Activated B cell treated with CpG ODN at 0.5 μM for 24 hours (primary cell): Measurements from ENCODE around the gene PTGS1. TPM values are rescaled to one million over a fixed set of nuclear protein-coding genes. Genes with fewer than 3 reads are reported as not detected.

ENCODE experiments used
- ATAC-seq: fragments of 200-7000 bp; cut with Tn5 transposase; one replicate; pipeline ENCODE4 v1.10.0; 2021; ENCODE audit warnings: low read depth, mild to moderate bottlenecking, moderate library complexity
- CTCF ChIA-PET: fragments of 350-600 bp; sonication (Branson Sonifier 250); formaldehyde crosslinking; loops from one replicate; lab custom pipeline; 2021; ENCODE audit warnings: antibody characterized with exemption; lab: Charles Lee
- POLR2A ChIA-PET: fragments of 350-600 bp; sonication (Branson Sonifier 250); formaldehyde crosslinking; loops from one replicate; lab custom pipeline; 2021; ENCODE audit warnings: antibody characterized with exemption; lab: Charles Lee
- DNase-seq: peaks from one replicate; pipeline ENCODE4 v3.0.0; 2022
- H3K27ac Mint-ChIP-seq: one replicate; pipeline ENCODE4 v1.8.0; 2020; ENCODE audit warnings: mixed read lengths
- H3K27me3 Mint-ChIP-seq: one replicate; pipeline ENCODE4 v1.8.0; 2021; ENCODE audit warnings: mixed read lengths
- H3K36me3 Mint-ChIP-seq: one replicate; pipeline ENCODE4 v1.8.0; 2021; ENCODE audit warnings: low read depth, mixed read lengths
- H3K4me1 Mint-ChIP-seq: one replicate; pipeline ENCODE4 v1.8.0; 2021; ENCODE audit warnings: mixed read lengths
- H3K4me3 Mint-ChIP-seq: one replicate; pipeline ENCODE4 v1.8.0; 2020; ENCODE audit warnings: mild to moderate bottlenecking, mixed read lengths
- H3K9me3 Mint-ChIP-seq: one replicate; pipeline ENCODE4 v1.8.0; 2020; ENCODE audit warnings: mixed read lengths
- intact Hi-C: fragments of 100-400 bp; cut with micrococcal nuclease; formaldehyde crosslinking; loops from one replicate; pipeline ENCODE4 v1.15.1; 2024
- total RNA-seq: library from RNA; stranded (reverse); gene quantifications from 2 replicates; pipeline ENCODE4 v1.2.3, GENCODE V29; 2022
- TF ChIP-seq, protein P1 (sequence below): fragments of 200-600 bp; IDR thresholded peaks from one replicate; pipeline ENCODE4 v1.8.0; 2022; ENCODE audit warnings: antibody characterized with exemption, mild to moderate bottlenecking

PTGS1 gene
- total RNA-seq, 1 donor from 2014 or later: 9.4 TPM

DNA sequence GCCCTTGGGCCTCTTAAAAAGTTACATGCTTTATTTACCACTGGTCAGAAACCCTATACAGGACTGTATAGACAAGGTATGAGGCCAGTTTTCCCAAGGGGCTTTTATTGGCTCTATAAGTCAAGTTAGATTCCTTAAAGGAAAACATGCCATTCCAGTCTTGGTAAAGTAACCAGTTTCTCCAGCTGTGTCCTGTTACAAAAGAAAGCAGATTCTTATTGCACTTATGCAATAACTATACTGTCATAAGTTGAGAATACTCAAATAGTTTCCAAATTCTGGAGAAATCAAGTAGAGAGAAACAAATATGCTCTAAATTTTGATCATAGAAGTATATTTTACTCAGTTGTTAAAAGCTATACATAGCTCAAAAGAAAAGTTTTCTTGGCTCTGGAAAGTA, 47.2 kb downstream of the PTGS1 start:
- no peak overlapping the region for H3K27ac Mint-ChIP-seq
- intact Hi-C loops: no loop called here
- ChIA-PET CTCF (no interaction called here), POLR2A (no interaction called here)
- peaks cover 2% of the 10 kb centered on the region for H3K36me3 Mint-ChIP-seq
- peaks cover 15% of the 10 kb centered on the region for H3K27me3 Mint-ChIP-seq
- H3K9me3 Mint-ChIP-seq: peaks cover 22% of the 10 kb centered on the region
- H3K4me1 Mint-ChIP-seq: peaks cover 2% of the 10 kb centered on the region
- ATAC-seq (no peak), DNase-seq (no peak)
- no peak overlapping the region for H3K4me3 Mint-ChIP-seq
- TF ChIP-seq, protein P1, sequence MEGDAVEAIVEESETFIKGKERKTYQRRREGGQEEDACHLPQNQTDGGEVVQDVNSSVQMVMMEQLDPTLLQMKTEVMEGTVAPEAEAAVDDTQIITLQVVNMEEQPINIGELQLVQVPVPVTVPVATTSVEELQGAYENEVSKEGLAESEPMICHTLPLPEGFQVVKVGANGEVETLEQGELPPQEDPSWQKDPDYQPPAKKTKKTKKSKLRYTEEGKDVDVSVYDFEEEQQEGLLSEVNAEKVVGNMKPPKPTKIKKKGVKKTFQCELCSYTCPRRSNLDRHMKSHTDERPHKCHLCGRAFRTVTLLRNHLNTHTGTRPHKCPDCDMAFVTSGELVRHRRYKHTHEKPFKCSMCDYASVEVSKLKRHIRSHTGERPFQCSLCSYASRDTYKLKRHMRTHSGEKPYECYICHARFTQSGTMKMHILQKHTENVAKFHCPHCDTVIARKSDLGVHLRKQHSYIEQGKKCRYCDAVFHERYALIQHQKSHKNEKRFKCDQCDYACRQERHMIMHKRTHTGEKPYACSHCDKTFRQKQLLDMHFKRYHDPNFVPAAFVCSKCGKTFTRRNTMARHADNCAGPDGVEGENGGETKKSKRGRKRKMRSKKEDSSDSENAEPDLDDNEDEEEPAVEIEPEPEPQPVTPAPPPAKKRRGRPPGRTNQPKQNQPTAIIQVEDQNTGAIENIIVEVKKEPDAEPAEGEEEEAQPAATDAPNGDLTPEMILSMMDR: no peak

DNA sequence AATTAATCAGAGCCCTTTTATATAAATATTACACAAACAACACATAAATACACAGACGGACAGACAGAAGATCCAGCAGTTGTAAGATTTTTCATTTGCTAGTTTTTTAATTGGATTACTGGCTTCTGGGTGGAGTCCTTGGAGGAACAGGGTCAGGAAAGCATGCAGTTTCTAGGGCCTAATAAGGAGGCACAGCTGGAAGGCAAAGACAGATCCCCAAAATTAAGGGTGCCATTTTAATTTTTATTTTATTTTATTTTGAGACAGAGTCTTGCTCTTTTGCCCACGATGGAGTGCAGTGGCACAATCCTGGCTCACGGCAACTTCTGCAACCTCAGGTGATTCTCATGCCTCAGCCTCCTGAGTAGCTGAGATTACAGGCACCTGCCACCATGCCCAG, 49.5 kb downstream of the PTGS1 start:
- Mint-ChIP-seq H3K27ac (no peak overlapping the region), H3K36me3 (peaks cover 2% of the 10 kb centered on the region), H3K9me3 (peaks cover 22% of the 10 kb centered on the region), H3K4me1 (no peaks in the 10 kb centered on the region), H3K4me3 (no peak overlapping the region), H3K27me3 (peaks cover 18% of the 10 kb centered on the region)
- DNase-seq: no peak
- POLR2A ChIA-PET: no interaction called here
- TF ChIP-seq, protein P1: no peak
- CTCF ChIA-PET: no interaction called here
- no peak for ATAC-seq
- intact Hi-C loops: no loop called here

DNA sequence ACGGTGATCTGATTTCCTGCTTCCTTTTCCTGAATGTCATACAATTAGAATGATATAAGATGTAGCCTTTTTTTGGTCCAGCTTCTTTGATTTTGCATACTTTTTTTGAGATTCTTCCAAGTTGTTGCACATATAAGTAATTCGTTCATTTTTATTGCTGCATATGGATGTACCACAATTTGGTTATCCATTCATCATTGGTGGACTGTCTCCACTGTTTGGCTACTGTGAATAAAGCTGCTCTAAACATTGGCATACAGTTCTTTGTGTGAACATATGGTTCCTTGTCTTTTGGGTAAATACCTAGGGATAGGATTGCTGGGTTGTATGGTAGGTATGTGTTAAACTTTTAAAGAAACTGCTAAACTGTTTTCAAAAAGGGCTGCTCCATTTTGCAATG, 54.3 kb downstream of the PTGS1 start:
- Mint-ChIP-seq H3K9me3 (peaks cover 16% of the 10 kb centered on the region), H3K27me3 (peaks cover 18% of the 10 kb centered on the region), H3K27ac (no peak overlapping the region), H3K36me3 (no peaks in the 10 kb centered on the region), H3K4me3 (no peak overlapping the region), H3K4me1 (no peaks in the 10 kb centered on the region)
- DNase-seq (no peak), ATAC-seq (no peak)
- POLR2A ChIA-PET: no interaction called here
- CTCF ChIA-PET: no interaction called here
- intact Hi-C loops: no loop called here
- TF ChIP-seq, protein P1: no peak

DNA sequence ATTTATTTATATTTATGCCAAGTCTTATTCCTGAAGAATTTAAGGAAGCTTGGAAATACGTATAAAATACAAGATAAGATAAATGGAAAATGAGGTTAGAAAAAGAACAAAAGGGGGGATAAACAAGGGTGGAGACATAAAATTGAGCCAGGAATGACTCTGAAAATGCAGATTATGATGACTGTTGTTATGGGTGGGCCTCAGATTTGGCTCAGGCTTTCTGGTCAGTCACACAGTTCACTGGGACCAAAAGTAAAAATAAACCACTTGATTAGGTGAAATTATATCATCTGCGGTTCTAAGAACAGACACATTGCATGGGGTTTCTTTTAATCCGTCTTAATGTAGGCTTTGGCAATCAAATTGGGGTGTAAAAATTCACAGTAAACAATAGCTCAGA, 55.9 kb downstream of the PTGS1 start:
- no peaks in the 10 kb centered on the region for H3K4me1 Mint-ChIP-seq
- ChIA-PET POLR2A (no interaction called here), CTCF (no interaction called here)
- no peaks in the 10 kb centered on the region for H3K36me3 Mint-ChIP-seq
- peaks cover 18% of the 10 kb centered on the region for H3K27me3 Mint-ChIP-seq
- DNase-seq (no peak), ATAC-seq (no peak)
- no peak overlapping the region for H3K27ac Mint-ChIP-seq
- no peak overlapping the region for H3K4me3 Mint-ChIP-seq
- TF ChIP-seq, protein P1: no peak
- intact Hi-C loops: no loop called here
- peaks cover 5% of the 10 kb centered on the region for H3K9me3 Mint-ChIP-seq

DNA sequence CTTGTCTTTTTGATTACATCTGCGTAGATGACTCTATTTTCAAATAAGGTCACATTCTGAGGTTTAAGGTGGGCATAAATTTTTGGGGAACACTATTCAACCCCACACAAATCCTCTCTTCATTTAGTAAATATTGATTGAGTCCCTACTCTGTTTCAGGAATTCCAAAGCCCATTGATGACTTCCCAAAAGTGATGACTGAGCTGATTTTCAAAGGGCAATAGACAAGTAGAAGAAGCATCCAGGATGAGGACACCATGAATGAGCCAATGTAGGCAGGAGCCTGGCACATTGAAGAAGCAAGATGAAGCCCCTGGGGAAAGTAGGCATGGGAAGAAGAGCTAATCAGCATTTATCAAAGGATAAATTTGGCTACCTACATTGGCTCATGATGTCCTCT, 71.7 kb downstream of the PTGS1 start:
- no peaks in the 10 kb centered on the region for H3K9me3 Mint-ChIP-seq
- intact Hi-C loops: loop anchor here (10.0 kb wide), 1 partner anchor 62 kb away; no protein-coding TSS in a partner anchor
- peaks cover 33% of the 10 kb centered on the region for H3K27me3 Mint-ChIP-seq
- no peak overlapping the region for H3K27ac Mint-ChIP-seq
- H3K4me1 Mint-ChIP-seq: no peaks in the 10 kb centered on the region
- DNase-seq (no peak), ATAC-seq (no peak)
- H3K4me3 Mint-ChIP-seq: no peak overlapping the region
- TF ChIP-seq, protein P1: no peak
- CTCF ChIA-PET: no interaction called here
- H3K36me3 Mint-ChIP-seq: no peaks in the 10 kb centered on the region
- POLR2A ChIA-PET: no interaction called here
